Measurements from ENCODE around the gene DNASE1L2. TPM values are rescaled to one million over a fixed set of nuclear protein-coding genes. Genes with fewer than 3 reads are reported as not detected.

DNASE1L2 gene
- total and polyA plus RNA-seq, 2 of the 4 experiments (the other 2 are of a cell fraction), result 0.18 to 0.75 TPM

DNA sequence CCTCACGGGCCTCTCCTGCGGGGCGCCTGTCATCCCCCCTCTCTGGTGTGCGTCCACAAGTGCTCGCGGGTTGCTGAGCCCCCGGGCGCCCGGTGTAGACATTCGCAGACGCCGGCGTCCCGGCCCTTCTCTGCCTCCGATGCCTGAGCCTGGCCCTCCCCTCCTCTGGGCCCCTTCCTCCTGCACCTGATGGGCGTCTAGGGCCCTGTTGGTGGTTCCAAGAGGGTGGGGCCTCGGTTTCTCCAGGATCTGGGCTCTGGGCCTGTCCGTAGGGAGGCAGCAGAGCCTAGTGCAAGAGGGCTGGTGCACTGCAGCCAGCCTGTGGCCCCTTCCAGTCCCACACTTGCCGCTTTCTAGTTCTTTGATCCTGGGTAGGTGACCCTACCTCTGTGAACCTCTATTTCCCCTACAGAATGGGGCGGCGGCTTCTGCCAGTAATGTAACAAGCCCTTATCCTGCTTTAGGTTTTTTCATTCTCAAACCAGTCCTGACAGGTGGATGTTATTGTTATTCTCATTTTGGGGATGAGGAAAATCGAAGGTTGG lies 12.2 kb upstream of the DNASE1L2 start:
- Histone ChIP-seq H4K91ac (ENCODE audit: insufficient read depth, low read depth, low read length) (no peak overlapping the region), H3K4me2 (ENCODE audit: low read depth, low read length) (peak overlapping the region; percentile 97), H4K20me1 (ENCODE audit: insufficient read depth, low read length) (peaks cover 19% of the 10 kb centered on the region), H3K36me3 (ENCODE audit: control insufficient read depth, insufficient read depth, low read length) (peaks cover 5% of the 10 kb centered on the region; the same call in 1 of the 2 replicates), H3K9ac (ENCODE audit: low read depth, low read length) (peak overlapping the region; percentile 70), H3K27ac (ENCODE audit: insufficient read depth, low read length) (peak overlapping the region; percentile 46), H2BK15ac (ENCODE audit: low read depth, low read length) (no peak overlapping the region), H2BK20ac (ENCODE audit: low read depth, low read length) (no peak overlapping the region), H2AK5ac (ENCODE audit: low read depth, low read length) (peak overlapping the region; percentile 60; the same call in 1 of the 2 replicates), H3K18ac (ENCODE audit: low read depth, low read length) (no peak overlapping the region), H3K9me3 (ENCODE audit: control insufficient read depth, insufficient read depth, low read length) (no peaks in the 10 kb centered on the region), H2AFZ (replicated peaks; ENCODE audit: low read length, poor library complexity) (peak overlapping the region; percentile 99), H4K8ac (ENCODE audit: low read depth in 2 of 2, low read length in 2 of 2) (peak overlapping the region in 1 of 2 experiments; percentile 61; a peak in 1 of 4 replicates), H3K79me1 (ENCODE audit: low read depth in 1 of 2, low read length in 2 of 2) (peaks cover 2 to 40% of the 10 kb centered on the region in 2 experiments; a peak in 3 of 4 replicates), H3K23ac (ENCODE audit: low read depth, low read length) (no peak overlapping the region; the same call in 1 of the 2 replicates), H3K27me3 (ENCODE audit: control insufficient read depth, insufficient read depth, low read length) (no peaks in the 10 kb centered on the region), H3K4me3 (ENCODE audit: insufficient read depth, low read depth, low read length) (peak overlapping the region; percentile 58), H3K4me1 (ENCODE audit: control insufficient read depth, insufficient read depth, low read length) (peaks cover 12% of the 10 kb centered on the region), H3K9me1 (ENCODE audit: insufficient read depth, low read length) (peaks cover 15% of the 10 kb centered on the region; the same call in 1 of the 2 replicates), H3K4ac (ENCODE audit: low read depth, low read length) (peak overlapping the region; percentile 15; the same call in 1 of the 2 replicates), H2BK5ac (ENCODE audit: low read depth, low read length, poor library complexity, severe bottlenecking) (peak overlapping the region; percentile 6), H2BK120ac (ENCODE audit: low read depth, low read length) (no peak overlapping the region), H3K56ac (ENCODE audit: extremely low read depth, insufficient read depth, low read length) (peak overlapping the region; percentile 26; the same call in 1 of the 2 replicates), H2AK9ac (replicated peaks; ENCODE audit: low read depth, low read length, poor library complexity) (peak overlapping the region; percentile 94), H4K5ac (ENCODE audit: low read depth, low read length) (no peak overlapping the region), H3K14ac (replicated peaks; ENCODE audit: low read depth, low read length) (no peak overlapping the region)
- in situ Hi-C loops (cut with MboI; ENCODE audit: low sequenced_read_pairs) (no loop called here), dilution Hi-C loops (cut with HindIII; ENCODE audit: low sequenced_read_pairs, unreplicated experiment) (no loop called here), intact Hi-C loops (cut with micrococcal nuclease) (no loop called here)
- TF ChIP-seq, protein P1, sequence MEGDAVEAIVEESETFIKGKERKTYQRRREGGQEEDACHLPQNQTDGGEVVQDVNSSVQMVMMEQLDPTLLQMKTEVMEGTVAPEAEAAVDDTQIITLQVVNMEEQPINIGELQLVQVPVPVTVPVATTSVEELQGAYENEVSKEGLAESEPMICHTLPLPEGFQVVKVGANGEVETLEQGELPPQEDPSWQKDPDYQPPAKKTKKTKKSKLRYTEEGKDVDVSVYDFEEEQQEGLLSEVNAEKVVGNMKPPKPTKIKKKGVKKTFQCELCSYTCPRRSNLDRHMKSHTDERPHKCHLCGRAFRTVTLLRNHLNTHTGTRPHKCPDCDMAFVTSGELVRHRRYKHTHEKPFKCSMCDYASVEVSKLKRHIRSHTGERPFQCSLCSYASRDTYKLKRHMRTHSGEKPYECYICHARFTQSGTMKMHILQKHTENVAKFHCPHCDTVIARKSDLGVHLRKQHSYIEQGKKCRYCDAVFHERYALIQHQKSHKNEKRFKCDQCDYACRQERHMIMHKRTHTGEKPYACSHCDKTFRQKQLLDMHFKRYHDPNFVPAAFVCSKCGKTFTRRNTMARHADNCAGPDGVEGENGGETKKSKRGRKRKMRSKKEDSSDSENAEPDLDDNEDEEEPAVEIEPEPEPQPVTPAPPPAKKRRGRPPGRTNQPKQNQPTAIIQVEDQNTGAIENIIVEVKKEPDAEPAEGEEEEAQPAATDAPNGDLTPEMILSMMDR (conservative IDR thresholded peaks at IDR 0.05; ENCODE audit: low read depth, low read length), result peak; percentile 29; the same call in 1 of the 2 replicates
- TF ChIP-seq SMC3 (IDR thresholded peaks at IDR 0.05; ENCODE audit: low read depth, low read length), result 0 out of 2 replicates have a peak, but pooled peaks have one; percentile 10
- TF ChIP-seq MAFK (IDR thresholded peaks at IDR 0.05; ENCODE audit: low read depth, low read length), result no peak
- TF ChIP-seq RAD21 (IDR thresholded peaks at IDR 0.05; ENCODE audit: low read length), result peak; percentile 49
- ChIA-PET CTCF (no interaction called here), POLR2A (ENCODE audit: unreplicated experiment) (no interaction called here)
- no TSS peak for BruUV-seq (replicated peaks)
- WGBS, 2 experiments (ENCODE audit: extremely low coverage in 2 of 2, insufficient read length in 1 of 2), result 0% methylated on average over 1 of the region's 22 CpGs; no CpG with 5 or more reads in 1 of the 2 experiments
- DNase-seq (peak; percentile 42), ATAC-seq (ENCODE audit: low read depth) (peak; percentile 30)

Measured in IMR-90 (cell line).